Parathyroid adenoma (tissue), 2 donors: ENCODE results near the gene CST3.
"Not testable (repeated sequence)": the region's sequence is repeated elsewhere in the genome, so short reads cannot be mapped to it uniquely, and the experiment has no call there.

Experiments
- H2AFZ ChIP-seq: fragments of 300-600 bp; sonication (generic); one replicate; pipeline ENCODE4 v1.7.0; 2017; ENCODE audit warnings: antibody characterized with exemption, mild to moderate bottlenecking
- H3K27ac ChIP-seq: fragments of 300-600 bp; sonication (generic); one replicate; pipeline ENCODE4 v1.7.0; 2017
- H3K27me3 ChIP-seq: fragments of 300-600 bp; sonication (generic); one replicate; pipeline ENCODE4 v1.7.0; 2017; ENCODE audit warnings: low read length; ENCODE audit not compliant: control insufficient read depth, insufficient read depth
- H3K36me3 ChIP-seq: fragments of 300-600 bp; sonication (generic); one replicate; pipeline ENCODE4 v1.7.0; 2017; ENCODE audit warnings: low read length; ENCODE audit not compliant: control insufficient read depth, insufficient read depth
- H3K4me1 ChIP-seq: fragments of 300-600 bp; sonication (generic); one replicate; pipeline ENCODE4 v1.7.0; 2017; ENCODE audit warnings: control low read depth
- H3K4me2 ChIP-seq: fragments of 300-600 bp; sonication (generic); one replicate; pipeline ENCODE4 v1.7.0; 2017; ENCODE audit warnings: low read length
- H3K4me3 ChIP-seq: fragments of 300-600 bp; sonication (generic); one replicate; pipeline ENCODE4 v1.7.0; 2017; ENCODE audit warnings: low read depth, low read length
- H3K79me2 ChIP-seq: fragments of 300-600 bp; sonication (generic); one replicate; pipeline ENCODE4 v1.7.0; 2017; ENCODE audit warnings: control low read depth
- H3K9ac ChIP-seq: fragments of 300-600 bp; sonication (generic); one replicate; pipeline ENCODE4 v1.7.0; 2017; ENCODE audit warnings: mild to moderate bottlenecking
- H3K9me3 ChIP-seq: fragments of 300-600 bp; sonication (generic); one replicate; pipeline ENCODE4 v1.7.0; 2017; ENCODE audit warnings: low read length; ENCODE audit not compliant: control insufficient read depth
- TF ChIP-seq, protein P1 (sequence below): fragments of 300-600 bp; sonication (generic); IDR thresholded peaks from one replicate; pipeline ENCODE4 v1.7.0; 2017; ENCODE audit warnings: antibody characterized with exemption, mild to moderate bottlenecking
- donor health status: primary hyperparathyroidism.

Gene CST3

DNA sequence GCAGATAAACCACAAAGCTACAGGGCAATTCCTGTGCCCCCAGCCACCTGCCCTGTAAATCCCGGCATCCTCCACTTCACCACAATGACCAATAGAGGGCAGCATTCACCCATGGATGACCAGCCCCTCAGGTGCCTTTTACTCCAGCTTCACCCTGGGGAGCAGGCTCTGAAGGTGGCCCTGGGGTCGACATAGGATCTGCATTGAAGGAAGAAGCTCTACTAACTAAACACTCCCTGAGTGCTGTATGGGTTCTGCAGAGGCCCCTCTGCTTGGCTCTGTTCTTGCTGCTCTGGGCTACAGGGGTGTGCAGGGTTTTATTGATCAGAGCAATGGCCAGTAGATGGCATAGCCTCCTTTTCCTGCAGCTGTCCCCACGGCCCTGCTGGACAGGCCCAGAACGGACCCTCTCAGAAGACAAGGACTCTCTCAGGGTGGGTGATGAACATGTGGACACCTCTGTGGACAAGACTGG lies 30.8 kb upstream of the CST3 start:
- Histone ChIP-seq H3K4me1 (no peaks in the 10 kb centered on the region), H2AFZ (no peak overlapping the region), H3K4me3 (no peak overlapping the region), H3K36me3 (no peaks in the 10 kb centered on the region), H3K4me2 (no peak overlapping the region), H3K9ac (no peak overlapping the region), H3K27me3 (no peaks in the 10 kb centered on the region), H3K79me2 (no peaks in the 10 kb centered on the region), H3K27ac (no peak overlapping the region), H3K9me3 (no peaks in the 10 kb centered on the region)
- TF ChIP-seq, protein P1, sequence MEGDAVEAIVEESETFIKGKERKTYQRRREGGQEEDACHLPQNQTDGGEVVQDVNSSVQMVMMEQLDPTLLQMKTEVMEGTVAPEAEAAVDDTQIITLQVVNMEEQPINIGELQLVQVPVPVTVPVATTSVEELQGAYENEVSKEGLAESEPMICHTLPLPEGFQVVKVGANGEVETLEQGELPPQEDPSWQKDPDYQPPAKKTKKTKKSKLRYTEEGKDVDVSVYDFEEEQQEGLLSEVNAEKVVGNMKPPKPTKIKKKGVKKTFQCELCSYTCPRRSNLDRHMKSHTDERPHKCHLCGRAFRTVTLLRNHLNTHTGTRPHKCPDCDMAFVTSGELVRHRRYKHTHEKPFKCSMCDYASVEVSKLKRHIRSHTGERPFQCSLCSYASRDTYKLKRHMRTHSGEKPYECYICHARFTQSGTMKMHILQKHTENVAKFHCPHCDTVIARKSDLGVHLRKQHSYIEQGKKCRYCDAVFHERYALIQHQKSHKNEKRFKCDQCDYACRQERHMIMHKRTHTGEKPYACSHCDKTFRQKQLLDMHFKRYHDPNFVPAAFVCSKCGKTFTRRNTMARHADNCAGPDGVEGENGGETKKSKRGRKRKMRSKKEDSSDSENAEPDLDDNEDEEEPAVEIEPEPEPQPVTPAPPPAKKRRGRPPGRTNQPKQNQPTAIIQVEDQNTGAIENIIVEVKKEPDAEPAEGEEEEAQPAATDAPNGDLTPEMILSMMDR, result peak; percentile 70

DNA sequence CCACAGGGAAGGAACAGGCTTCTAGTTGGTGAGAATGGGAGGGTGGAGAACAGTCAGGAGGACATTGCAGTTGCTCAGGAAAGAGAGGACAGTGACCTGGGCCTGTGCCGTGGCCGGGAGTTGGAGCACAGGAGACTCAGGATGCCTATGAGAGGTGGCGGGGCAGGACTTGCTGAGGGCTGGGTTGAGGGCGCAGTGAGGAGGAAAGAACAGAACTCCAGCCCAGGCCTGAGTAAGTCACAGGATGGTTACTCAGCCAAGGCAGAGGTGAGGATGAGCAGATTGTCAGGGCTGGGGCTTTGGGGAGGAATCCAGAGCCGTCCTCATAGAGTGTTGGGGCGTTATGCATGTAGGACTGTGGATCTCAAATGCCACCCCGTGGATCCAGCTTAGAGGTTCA lies 29.9 kb upstream of the CST3 start:
- no peaks in the 10 kb centered on the region for H3K79me2 ChIP-seq
- H3K9ac ChIP-seq, result no peak overlapping the region
- H3K4me1 ChIP-seq, result no peaks in the 10 kb centered on the region
- H2AFZ ChIP-seq, result no peak overlapping the region
- no peaks in the 10 kb centered on the region for H3K36me3 ChIP-seq
- TF ChIP-seq, protein P1, result no peak
- H3K4me3 ChIP-seq, result no peak overlapping the region
- no peaks in the 10 kb centered on the region for H3K9me3 ChIP-seq
- no peak overlapping the region for H3K4me2 ChIP-seq
- no peaks in the 10 kb centered on the region for H3K27me3 ChIP-seq
- H3K27ac ChIP-seq, result no peak overlapping the region

DNA sequence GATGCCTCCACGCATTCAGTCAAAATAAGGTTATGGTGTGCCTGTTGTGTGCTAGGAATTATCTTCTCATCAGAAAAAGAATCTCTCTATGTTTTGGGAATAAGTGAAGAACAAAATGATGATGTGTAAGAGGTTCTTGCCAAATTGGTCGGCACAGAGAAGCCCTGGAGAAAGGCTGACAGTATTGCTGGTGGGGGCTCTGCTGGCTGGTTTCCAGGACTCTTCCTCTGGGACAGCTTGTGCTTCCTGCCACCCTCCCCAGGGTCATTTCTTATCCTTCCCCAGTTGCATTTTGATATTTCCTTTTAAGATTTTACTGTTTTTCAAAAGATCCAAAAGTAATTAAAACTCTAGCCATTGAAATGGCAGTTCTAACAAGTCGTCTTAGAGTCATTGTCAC lies 28.9 kb upstream of the CST3 start:
- no peaks in the 10 kb centered on the region for H3K27me3 ChIP-seq

DNA sequence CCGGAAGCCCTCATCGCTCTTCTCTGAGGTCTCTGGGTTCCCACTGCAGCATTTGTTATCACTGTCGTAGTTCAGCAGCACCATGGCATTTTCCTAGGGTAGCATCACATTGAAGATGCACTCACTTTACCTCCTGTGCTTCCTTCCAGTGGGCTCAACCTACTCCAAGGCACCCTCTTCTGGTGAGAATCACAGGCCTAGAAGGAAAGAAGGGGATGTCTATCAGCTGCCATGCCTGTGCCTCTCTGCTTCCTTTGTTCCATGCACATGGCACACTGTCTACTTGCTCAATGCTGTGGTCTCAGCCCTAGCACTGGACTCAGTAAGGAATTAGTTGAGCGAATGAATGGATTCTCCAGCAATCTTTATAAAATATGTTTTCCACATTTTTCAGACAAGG lies 28.4 kb upstream of the CST3 start:
- Histone ChIP-seq H3K27ac (no peak overlapping the region), H3K79me2 (no peaks in the 10 kb centered on the region), H3K4me3 (no peak overlapping the region), H3K9me3 (no peaks in the 10 kb centered on the region), H3K9ac (no peak overlapping the region), H3K27me3 (no peaks in the 10 kb centered on the region), H2AFZ (no peak overlapping the region), H3K36me3 (no peaks in the 10 kb centered on the region), H3K4me1 (no peaks in the 10 kb centered on the region), H3K4me2 (no peak overlapping the region)
- TF ChIP-seq, protein P1, result no peak

More for the DNA sequence above, 28.9 kb upstream of the CST3 start:
- no peak overlapping the region for H3K9ac ChIP-seq
- no peak overlapping the region for H3K27ac ChIP-seq
- H3K79me2 ChIP-seq, result no peaks in the 10 kb centered on the region
- no peak overlapping the region for H2AFZ ChIP-seq
- H3K9me3 ChIP-seq, result no peaks in the 10 kb centered on the region
- no peak overlapping the region for H3K4me2 ChIP-seq
- TF ChIP-seq, protein P1, result no peak
- no peaks in the 10 kb centered on the region for H3K36me3 ChIP-seq
- H3K4me3 ChIP-seq, result no peak overlapping the region
- no peaks in the 10 kb centered on the region for H3K4me1 ChIP-seq

DNA sequence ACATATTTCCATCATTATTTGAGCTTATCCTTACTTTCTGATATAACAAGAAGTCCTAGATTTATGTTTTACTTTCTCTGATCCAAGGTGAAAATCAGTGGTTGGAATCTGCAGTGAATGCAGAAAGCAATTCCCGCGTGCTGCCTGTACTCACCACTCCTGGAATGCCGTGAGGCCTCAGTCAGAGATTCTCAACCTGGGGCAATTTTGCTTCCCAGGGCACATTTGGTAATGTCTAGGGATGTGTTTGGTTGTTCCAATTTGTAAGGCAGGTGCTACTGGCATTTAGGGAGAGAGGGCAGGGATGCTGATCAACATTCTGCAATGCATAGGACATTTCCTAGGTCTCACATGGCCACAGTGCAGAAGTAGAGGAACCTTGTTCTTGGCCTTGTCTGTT lies 27.2 kb upstream of the CST3 start:
- Histone ChIP-seq H3K4me1 (no peaks in the 10 kb centered on the region), H3K4me3 (no peak overlapping the region), H3K36me3 (no peaks in the 10 kb centered on the region), H3K9me3 (no peaks in the 10 kb centered on the region), H3K4me2 (no peak overlapping the region), H3K9ac (no peak overlapping the region), H2AFZ (no peak overlapping the region), H3K79me2 (no peaks in the 10 kb centered on the region), H3K27ac (no peak overlapping the region), H3K27me3 (no peaks in the 10 kb centered on the region)
- TF ChIP-seq, protein P1, result no peak

DNA sequence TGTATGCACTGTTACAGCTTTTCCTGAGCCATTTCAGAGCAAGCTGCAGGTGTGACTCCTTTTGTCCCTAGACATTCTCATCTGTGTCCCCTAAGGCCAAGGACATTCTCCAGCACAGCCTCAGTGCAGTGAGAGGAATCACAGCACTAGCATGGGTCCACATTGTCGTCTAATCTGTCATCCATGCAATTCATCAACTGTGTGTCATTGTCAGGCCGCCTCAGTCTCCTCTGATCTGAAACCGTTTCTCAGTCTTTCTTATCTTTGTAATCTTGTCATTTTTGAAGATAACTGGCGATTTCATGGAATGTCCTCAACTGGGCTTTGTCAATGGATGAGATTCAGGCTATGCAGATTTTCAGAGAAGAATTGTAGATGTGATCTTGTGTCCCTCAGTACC lies 26.3 kb upstream of the CST3 start:
- H3K27ac ChIP-seq, H3K79me2 ChIP-seq, H2AFZ ChIP-seq, H3K9ac ChIP-seq, H3K4me3 ChIP-seq, H3K4me1 ChIP-seq, H3K4me2 ChIP-seq, H3K9me3 ChIP-seq, H3K27me3 ChIP-seq, H3K36me3 ChIP-seq: not testable (repeated sequence)
